Testis (tissue), 3 donors: Measurements from ENCODE around the gene ABCG8. TPM values are rescaled to one million over a fixed set of nuclear protein-coding genes. Genes with fewer than 3 reads are reported as not detected.

Source experiments
- DNase-seq: peaks from one replicate; pipeline ENCODE4 v3.0.0-alpha.2; 2019
- H3K27ac ChIP-seq, 2 donors: fragments of 200-600 bp; sonication (generic); one replicate each; pipeline ENCODE4 v1.5.1; 2019
- H3K27me3 ChIP-seq: fragments of 200-600 bp; sonication (generic); one replicate; pipeline ENCODE4 v1.5.1; 2019
- H3K36me3 ChIP-seq: fragments of 200-600 bp; sonication (generic); one replicate; pipeline ENCODE4 v1.5.1; 2017; ENCODE audit warnings: low read depth; ENCODE audit errors: missing control alignments
- H3K4me1 ChIP-seq: fragments of 200-600 bp; sonication (generic); one replicate; pipeline ENCODE4 v1.5.1; 2019
- H3K4me3 ChIP-seq, 2 donors: fragments of 200-600 bp; sonication (generic); one replicate each; pipeline ENCODE4 v1.5.1; 2017 to 2019
- H3K9me3 ChIP-seq: fragments of 200-600 bp; sonication (generic); one replicate; pipeline ENCODE4 v1.5.1; 2017
- POLR2A ChIP-seq: fragments of 450-650 bp; IDR thresholded peaks from one replicate; pipeline ENCODE4 v1.6.1; 2017; ENCODE audit warnings: antibody characterized with exemption, mild to moderate bottlenecking, moderate library complexity
- WGBS, 2 donors: methylation state at CpG; one replicate each; pipeline ENCODE4 v1.1.5; 2018; 5-methylcytosine and 5-hydroxymethylcytosine counted together
- intact Hi-C: fragments of 100-400 bp; cut with DNase I; formaldehyde crosslinking; loops from one replicate; pipeline ENCODE4 v1.15.1; 2023; ENCODE audit warnings: low total_unique reads
- polyA plus RNA-seq: library from polyadenylated mRNA; stranded (reverse); fragments of 350-450 nt; fragmentation: Illumina TruSeq; extraction: RNeasy Lipid Tissue Mini Kit (QIAGEN cat#74804); gene quantifications from one replicate; pipeline ENCODE4 v1.2.3, GENCODE V29; 2014; ENCODE audit warnings: low read depth, low replicate concordance; ENCODE audit not compliant: insufficient read depth
- total RNA-seq, 2 donors: library from RNA; depleted of rRNA; stranded (reverse); fragments of >200 nt; gene quantifications; one replicate each; pipeline ENCODE4 v1.2.3, GENCODE V29; 2016
- TF ChIP-seq, protein P1 (sequence below), 3 experiments: fragments of 450-650 bp in 2 of 3; fragments of 200-600 bp in 1 of 3; sonication (generic) in 1 of 3; IDR thresholded peaks; one replicate each; pipeline ENCODE4 v1.5.1; 2016 to 2019; ENCODE audit warnings: antibody characterized with exemption in 3 of 3, mild to moderate bottlenecking in 2 of 3, moderate library complexity in 1 of 3

Gene ABCG8
- total and polyA plus RNA-seq, 3 donors from 2014 or later = 0.24 to 0.43 TPM; not detected in 1

DNA sequence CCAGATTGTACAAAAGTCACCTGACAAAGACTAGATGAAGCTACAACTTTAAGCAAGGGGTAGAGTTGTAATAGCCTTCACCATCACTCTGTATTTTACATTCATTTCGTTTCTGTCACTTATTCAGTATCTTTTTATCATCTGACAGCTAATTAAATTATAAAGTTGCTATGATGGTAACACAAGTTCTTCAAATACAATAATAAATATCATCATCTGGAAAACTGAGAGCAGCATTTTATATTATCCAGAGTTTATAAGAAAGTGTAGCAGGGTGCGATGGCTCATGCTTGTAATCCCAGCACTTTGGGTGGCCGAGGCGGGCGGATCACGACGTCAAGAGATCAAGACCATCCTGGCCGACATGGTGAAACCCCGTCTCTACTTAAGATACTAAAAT, 43.8 kb upstream of the ABCG8 start:
- Histone ChIP-seq H3K4me3 (no peak overlapping the region), H3K4me1 (peaks cover 4% of the 10 kb centered on the region), H3K36me3 (no peaks in the 10 kb centered on the region), H3K27ac (no peak overlapping the region), H3K9me3 (no peaks in the 10 kb centered on the region), H3K27me3 (no peaks in the 10 kb centered on the region)
- TF ChIP-seq, protein P1, sequence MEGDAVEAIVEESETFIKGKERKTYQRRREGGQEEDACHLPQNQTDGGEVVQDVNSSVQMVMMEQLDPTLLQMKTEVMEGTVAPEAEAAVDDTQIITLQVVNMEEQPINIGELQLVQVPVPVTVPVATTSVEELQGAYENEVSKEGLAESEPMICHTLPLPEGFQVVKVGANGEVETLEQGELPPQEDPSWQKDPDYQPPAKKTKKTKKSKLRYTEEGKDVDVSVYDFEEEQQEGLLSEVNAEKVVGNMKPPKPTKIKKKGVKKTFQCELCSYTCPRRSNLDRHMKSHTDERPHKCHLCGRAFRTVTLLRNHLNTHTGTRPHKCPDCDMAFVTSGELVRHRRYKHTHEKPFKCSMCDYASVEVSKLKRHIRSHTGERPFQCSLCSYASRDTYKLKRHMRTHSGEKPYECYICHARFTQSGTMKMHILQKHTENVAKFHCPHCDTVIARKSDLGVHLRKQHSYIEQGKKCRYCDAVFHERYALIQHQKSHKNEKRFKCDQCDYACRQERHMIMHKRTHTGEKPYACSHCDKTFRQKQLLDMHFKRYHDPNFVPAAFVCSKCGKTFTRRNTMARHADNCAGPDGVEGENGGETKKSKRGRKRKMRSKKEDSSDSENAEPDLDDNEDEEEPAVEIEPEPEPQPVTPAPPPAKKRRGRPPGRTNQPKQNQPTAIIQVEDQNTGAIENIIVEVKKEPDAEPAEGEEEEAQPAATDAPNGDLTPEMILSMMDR (IDR thresholded peaks at IDR 0.05) = no peak
- no peak for TF ChIP-seq POLR2A
- 93 to 94% methylated on average over 9 of the region's 9 CpGs for WGBS, 2 donors
- intact Hi-C loops = no loop called here
- no peak for DNase-seq

DNA sequence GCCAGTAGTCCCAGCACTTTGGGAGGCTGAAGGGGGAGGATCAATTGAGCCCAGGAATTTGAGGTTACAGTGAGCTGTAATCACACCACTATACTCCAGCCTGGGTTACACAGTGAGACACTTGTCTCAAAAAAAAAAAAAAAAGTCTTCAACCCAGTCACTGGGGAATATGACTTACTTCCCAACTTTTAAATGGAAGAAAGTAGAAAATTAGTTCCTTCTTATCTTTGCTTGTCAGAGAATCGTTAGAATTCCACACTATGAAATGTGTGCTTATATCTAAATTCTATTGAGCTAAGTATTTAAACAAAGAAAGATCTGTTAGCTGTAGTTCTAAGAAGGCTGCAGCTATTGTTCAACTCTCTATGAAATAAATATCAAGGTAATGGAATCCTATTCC, 42.6 kb upstream of the ABCG8 start:
- intact Hi-C loops = no loop called here
- Histone ChIP-seq H3K27ac (no peak overlapping the region), H3K9me3 (no peaks in the 10 kb centered on the region), H3K4me1 (no peaks in the 10 kb centered on the region), H3K27me3 (no peaks in the 10 kb centered on the region), H3K36me3 (no peaks in the 10 kb centered on the region), H3K4me3 (no peak overlapping the region)
- TF ChIP-seq POLR2A = no peak
- TF ChIP-seq, protein P1 (IDR thresholded peaks at IDR 0.05) = no peak
- DNase-seq = no peak
- WGBS, 2 donors = 53 to 62% methylated on average over 1 of the region's 1 CpG

DNA sequence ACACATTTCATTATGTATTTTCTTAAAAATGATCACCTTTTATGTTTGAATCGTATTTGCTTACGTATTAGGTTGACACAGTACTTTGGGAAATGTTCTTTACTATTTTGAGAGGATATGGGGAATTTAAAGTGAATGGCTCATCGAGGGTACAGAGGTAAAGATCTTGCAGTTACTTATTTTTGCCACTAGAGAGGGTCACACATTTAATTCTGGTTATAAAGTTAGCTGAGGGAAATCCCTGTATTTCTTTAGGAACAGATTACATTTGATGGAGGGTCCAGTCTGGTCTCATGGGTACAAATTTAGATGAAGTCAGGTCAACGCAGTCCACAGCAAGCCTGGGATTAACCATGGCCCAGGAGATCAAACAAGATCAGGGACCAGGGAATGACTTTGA, 40.5 kb upstream of the ABCG8 start:
- H3K27me3 ChIP-seq = no peaks in the 10 kb centered on the region
- H3K36me3 ChIP-seq = no peaks in the 10 kb centered on the region
- H3K9me3 ChIP-seq = no peaks in the 10 kb centered on the region
- no peaks in the 10 kb centered on the region for H3K4me1 ChIP-seq
- 88 to 89% methylated on average over 4 of the region's 4 CpGs for WGBS, 2 donors
- DNase-seq = no peak
- intact Hi-C loops = no loop called here
- TF ChIP-seq, protein P1 (IDR thresholded peaks at IDR 0.05) = peak in 1 of 3 experiments; percentile 21
- no peak for TF ChIP-seq POLR2A
- H3K4me3 ChIP-seq = no peak overlapping the region
- no peak overlapping the region for H3K27ac ChIP-seq

DNA sequence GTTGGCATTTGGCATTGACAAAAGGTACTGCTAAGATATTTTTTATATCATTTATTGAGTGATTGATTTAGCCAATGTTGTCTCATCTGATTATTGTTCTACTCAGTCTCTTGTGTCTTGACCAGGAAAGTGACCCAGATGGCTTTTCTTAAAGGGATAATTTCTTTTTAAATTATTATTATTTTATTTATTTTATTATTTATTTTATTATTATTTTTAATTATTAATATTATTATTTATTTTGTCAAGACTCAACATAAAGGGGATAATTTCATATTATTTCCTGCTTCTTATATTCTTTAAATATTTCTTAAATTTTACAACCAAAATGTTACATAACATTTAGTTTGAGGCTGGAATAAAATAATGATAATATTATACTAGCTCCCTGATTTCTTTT, 37.9 kb upstream of the ABCG8 start:
- TF ChIP-seq, protein P1 (IDR thresholded peaks at IDR 0.05) = no peak
- no peak for TF ChIP-seq POLR2A
- H3K27ac ChIP-seq = no peak overlapping the region

DNA sequence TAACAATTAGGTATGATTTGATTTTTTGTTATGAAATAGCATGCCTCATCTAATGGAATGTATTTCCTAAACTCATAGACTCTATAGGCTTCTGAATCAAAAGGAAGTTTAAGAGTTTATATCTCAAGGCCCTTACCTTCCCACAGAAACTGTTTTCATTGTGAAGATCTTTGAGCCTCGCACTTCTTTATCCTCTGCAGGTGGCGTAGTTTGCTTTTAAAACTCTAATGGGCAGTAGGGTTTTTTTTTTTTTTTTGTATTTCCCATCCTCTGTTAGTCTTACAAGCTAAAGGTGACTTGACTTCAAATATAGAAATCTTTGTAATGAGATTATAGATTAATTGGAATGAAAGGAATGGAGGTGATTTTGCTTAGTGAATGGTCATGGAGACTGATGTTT, 36.6 kb upstream of the ABCG8 start:
- no peak for DNase-seq
- no peaks in the 10 kb centered on the region for H3K36me3 ChIP-seq
- no peaks in the 10 kb centered on the region for H3K4me1 ChIP-seq
- intact Hi-C loops = no loop called here
- no peaks in the 10 kb centered on the region for H3K9me3 ChIP-seq
- WGBS, 2 donors = 95 to 98% methylated on average over 2 of the region's 2 CpGs
- TF ChIP-seq, protein P1 (IDR thresholded peaks at IDR 0.05) = no peak
- TF ChIP-seq POLR2A = no peak
- no peaks in the 10 kb centered on the region for H3K27me3 ChIP-seq
- H3K27ac ChIP-seq = no peak overlapping the region
- H3K4me3 ChIP-seq = no peak overlapping the region

More for the DNA sequence above, 37.9 kb upstream of the ABCG8 start:
- Histone ChIP-seq H3K9me3 (no peaks in the 10 kb centered on the region), H3K27me3 (no peaks in the 10 kb centered on the region), H3K4me1 (no peaks in the 10 kb centered on the region), H3K36me3 (no peaks in the 10 kb centered on the region), H3K4me3 (no peak overlapping the region)
- intact Hi-C loops = no loop called here
- no peak for DNase-seq
